Suppressor macrophage (primary cell): ENCODE data around the gene MACF1.

Experiments used
- DNase-seq, 4 experiments: peaks; one replicate each; pipeline ENCODE4 v3.0.0-alpha.2; 2020 to 2022

Gene MACF1

DNA sequence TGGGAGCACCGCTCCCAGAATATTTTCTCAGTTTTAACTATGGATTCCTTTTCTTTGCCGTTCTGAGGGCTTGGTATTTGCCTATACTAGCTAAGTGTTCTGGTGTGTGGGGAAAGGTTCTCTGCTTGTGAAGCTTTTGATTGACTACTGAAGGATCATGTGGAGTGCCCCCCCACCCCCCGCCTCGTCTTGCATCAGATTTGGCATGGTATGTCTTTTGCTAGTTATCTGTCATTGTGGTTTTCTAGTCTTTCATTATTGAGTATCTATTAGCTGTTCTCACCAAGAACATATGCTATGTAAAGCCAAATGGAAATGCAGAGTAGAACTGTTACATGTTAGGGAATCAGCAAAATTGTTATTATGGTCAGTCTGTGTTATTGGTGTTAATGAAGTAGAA is 58.3 kb downstream of the MACF1 start:
- DNase-seq, result no peak

DNA sequence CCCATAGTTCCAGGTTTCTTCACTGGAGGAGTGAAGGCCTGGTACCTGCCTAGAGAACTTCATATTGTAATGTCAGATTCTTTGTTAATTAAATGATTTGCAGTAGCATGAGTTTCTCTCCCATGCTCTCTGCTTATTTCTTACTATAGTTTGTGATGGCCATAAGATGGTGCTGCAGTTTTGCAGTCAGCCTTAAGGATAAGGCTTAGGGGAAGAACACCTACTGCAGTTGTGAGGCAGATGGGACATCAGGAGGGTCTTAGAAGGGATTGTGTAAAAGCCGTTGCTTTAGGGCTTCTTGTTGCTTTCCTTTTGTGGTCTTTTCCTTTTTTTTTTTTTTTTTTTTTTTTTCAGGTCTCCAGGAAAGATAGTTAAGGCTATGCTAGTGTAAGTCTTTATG is 61.8 kb downstream of the MACF1 start:
- no peak for DNase-seq

DNA sequence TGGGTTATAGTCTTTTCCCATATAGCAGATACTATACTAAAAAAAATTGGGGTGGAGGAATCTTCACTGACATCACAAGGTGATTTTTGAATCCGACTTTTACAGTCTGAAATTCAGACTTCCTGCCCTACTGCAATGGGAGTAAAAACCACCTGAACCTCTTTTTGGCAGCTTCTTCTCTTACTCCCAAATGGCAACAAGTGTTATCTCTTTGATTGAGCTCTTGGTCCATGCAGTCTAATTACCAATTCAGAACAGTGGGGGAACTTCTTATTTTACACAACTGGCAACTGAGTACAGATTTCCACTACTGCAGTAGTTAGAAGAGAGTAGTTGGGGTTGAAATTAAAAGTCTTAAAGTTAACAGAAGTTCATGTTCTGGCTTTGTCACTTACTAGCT is 62.3 kb downstream of the MACF1 start:
- DNase-seq, result no peak

DNA sequence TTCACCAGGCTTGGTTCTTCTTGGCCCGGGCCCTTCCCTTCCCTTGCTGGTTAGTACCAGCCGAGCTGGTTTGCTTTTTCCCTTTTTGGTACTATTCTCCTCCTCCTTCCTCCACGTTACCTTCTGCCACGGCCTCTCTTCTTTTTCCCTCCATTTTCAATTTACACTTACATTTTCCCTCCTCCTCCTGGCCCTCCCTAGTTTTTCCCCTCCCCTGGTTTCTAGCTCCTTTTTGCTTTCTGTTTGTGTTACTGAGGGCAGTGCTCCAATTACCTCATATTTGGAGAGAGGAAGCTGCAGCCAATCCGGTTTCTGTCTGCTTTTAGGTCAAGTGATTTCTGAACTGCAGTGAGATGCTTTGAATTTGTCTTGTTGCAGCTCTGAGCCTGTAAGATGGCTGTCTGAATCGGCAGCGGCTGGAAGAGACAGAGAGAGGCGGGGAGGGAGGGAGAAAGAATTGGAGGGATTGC is 63.7 kb downstream of the MACF1 start:
- peak; percentile 27 to 60 (median 52) for DNase-seq

DNA sequence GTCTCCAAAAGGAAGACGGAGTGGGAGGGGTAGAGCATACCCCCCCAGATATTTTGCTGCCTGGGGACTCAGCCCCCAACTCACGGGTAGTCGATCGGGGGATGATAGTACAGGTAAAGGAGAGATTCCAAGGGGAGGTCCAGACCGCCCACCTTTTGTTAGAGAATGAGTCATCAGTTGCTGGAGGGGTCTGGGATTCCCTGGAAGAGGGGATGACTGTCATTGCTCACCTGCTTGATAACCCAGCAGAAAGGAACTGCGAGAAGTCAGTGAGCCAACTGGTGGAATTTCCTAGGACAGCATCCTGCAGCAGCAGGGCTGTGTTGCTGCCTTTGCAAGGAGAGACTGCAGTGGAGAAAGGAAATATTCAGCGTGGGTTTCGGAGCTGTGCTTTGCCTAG is 64.4 kb downstream of the MACF1 start:
- no peak for DNase-seq

DNA sequence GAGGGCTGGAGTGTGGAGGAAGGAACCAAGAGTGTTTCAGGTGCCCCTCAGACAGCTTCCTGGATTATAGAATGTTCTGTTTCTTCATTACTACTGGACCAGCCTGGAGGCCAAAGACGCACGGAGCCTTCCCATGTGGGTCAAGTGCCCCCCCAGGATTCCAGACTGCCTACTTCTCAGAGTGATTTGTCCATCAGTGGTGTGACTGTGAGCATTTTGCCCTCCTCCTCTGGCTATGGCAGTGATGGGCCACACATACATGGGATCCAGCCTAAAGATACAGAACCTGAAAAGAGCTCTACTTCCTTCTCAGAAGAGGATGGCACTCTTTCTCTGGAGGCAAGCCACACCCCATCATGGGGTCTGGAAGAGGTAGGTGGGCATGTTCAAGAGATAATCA is 64.9 kb downstream of the MACF1 start:
- no peak for DNase-seq

DNA sequence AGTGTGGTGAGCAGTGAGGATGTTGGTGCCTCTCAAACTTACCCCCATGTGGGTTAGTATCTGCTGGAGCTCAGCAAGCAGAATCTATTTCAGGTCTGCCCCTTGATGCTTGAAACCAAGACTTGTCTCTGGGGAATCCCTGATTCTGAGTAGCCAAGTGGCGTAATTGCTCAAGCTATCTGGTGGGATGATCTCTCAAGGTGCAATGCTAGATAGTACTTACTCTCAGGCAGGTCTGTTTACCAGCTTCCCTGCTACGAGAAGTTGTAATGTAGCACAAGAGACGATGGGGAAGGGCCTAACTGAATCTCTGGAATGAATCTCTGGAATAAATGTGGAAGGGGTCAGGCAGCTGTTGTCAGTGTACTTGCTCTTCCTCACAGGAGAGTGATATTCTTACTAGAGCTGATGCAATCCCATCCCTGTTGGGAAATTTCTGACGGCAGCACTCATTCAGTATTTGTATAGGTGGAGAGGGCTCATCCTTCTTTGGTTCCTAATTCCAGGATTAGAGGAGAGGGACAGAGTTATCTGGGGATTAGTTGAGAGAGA is 65.4 kb downstream of the MACF1 start:
- DNase-seq, result peak in 3 of 4 experiments; percentile 38 to 43 (median 41)

DNA sequence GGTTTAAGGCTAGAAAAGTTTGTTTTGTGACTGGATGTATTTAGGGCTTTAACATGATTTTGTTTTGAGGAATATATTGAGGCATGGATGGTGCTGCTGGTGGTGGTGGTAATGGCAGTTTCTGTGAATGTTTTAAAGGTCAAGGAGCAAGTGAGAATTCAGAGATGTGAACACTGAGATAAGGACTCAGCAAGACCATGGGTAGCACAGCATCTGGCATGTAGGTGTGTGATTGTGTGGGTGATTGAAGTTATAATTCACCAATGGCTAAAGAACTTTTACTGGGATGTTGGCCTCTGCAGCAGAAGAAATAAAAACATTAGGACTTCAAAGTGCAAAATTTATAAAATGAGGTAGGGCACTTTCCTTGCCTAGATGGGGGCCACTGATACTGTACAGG is 65.9 kb downstream of the MACF1 start:
- DNase-seq, result no peak

DNA sequence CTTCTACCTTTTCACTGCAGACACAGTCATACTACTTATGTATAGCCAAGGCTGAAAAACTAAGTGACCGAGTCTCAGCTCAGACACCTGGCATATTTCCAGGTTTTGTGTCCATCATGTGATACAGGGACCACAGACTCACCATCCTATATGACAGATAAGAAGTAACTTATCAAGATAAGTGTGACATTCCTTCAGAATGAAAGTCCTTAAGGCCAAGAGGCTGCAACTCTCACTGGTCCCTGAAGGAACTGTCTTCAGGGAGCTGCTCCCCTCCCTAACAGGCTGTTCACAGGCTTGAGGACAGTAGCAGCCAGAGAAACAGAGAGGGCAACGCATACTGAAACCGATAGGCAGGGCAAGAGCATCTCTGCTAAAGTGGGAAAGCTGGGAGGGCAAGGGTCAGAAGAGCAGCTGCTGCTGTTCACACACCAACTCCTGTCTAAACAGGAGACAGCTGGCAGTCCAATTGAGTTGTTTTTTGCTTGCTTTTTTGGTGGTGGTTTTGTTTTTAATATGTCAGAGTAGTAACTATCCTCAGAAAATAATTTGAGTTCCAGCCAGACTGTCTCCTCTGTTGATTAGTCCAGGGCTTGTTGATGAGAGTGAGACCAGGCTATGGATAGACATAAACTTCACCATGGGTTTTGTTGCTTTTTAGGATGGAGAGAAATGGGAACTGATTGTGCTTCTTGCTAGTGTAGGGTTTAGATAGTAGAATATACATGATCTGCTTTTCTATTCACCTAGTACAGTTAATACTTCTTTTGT is 67.7 kb downstream of the MACF1 start:
- DNase-seq, result no peak

DNA sequence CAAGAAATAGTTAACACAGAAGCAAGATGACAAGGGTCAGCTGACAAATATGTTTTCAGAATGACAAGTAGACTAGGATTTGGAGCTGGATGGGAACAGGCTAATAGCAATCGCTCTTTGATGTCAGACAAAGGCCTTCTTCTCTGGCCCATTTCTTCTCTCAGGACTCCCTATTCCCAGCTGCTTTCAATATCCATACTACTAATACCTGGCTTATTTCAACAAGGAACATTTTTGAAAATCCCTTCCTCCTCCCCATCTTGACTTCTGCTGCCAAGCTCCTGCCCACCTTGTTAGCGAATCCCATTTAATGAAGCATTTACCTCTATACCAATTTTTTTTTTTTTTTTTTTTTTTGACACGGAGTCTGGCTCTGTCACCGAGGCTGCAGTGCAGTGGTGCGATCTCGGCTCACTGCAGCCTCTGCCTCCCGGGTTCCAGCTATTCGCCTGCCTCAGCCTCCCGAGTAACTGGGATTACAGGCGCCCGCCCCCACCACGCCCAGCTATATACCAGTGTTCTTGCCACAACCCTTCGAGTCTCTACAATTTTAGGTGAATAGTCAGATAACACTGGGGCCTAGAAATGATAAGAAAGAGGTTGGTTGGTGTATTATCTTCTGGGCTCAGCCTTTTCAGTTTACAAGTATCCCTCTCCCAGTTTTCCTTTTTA is 68.4 kb downstream of the MACF1 start:
- DNase-seq, result no peak

DNA sequence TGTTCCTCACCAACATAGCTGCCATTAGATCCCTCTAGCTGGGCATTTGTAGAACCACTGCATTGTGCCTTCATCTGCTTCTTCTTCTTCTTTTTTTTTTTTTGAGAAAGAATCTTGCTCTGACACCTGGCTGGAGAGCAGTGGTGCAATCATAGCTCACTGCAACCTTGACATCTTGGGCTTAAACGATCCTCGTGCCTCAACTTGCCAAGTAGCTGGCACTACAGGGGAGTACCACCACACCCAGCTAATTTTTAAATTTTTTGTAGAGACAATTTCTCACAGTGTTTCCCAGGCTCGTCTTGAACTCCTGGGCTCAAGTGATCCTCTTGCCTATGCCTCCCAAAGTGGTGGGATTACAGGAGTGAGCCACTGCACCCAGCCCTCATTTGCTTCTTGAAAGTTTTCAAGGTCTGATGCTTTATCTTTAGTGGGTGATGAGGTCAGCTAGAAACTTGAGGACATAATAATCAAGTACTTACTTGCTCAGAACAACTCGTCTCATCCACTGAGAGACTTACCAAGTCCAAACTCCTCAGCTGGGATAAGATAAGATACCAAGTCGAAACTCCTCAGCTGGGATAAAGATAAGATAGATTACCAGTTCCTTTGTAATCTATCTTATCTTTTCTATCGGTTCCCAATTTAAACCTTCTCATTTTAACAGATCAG is 71.5 kb downstream of the MACF1 start:
- no peak for DNase-seq

DNA sequence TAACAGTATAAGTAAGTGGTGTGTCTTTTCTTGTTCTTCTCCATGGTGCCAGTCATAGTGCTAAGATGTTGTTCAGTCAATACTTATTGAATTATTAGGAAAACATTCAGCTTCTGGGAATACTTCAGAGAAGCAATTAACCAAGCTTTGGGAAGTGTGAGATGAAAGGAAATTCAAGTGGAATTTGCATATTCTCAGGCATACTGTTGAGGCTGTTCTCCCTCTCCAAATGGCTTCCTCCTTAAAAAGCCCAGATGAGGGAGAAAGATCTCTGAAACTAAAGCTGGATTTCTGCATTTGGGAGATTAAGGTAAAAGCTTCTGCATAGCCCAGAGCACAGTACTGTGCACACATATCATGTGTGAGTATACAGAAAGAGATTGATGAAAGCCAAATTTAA is 73.4 kb downstream of the MACF1 start:
- no peak for DNase-seq

DNA sequence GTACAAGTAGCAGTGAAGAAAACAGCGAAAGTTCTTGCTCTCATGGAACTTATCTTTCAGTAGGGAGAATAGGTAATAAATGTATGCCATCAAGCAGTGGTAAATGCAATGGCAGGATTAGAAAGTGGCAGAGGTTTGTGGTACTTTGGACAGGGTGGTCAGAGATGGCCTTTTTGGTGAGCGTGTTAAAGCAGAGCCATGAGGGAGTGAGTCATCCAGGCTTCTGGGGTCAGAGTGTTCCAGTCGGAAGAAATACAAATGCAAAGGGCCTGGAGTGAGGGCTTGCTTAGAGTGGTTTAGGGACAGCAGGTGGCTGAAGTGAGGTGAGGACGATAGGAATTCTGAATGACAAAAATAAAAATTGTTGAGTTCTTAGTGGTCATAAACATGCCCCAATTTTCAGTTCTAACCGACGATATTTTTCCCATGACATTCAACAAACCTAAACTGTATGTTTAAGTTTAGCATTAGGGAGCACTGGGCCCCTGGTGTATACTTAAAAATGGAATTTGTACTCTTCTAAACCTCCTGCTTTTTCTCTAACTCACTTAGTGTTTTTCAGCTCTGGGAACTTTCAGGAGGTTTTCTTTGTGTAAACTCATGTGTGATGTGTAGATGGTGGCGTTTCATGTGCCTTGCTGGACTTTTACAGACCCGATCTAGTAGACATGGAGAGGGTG is 78.2 kb downstream of the MACF1 start:
- no peak for DNase-seq

DNA sequence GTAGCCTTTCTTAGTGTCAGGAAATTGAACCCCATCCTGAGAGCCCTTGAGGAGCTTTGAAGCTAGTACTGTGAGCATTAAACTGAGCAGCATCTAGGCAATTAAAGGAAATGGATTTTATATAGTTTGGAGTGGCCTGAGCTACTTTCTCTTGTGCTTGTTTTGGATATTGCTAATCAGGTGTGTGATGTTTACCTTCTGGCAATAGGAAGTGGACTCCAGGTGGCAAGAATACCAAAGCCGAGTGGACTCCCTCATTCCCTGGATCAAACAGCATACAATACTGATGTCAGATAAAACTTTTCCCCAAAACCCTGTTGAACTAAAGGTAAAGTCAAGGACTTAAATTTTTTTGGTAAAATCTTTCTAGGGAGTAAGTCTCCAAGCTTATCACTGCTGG is 79.4 kb downstream of the MACF1 start:
- no peak for DNase-seq

DNA sequence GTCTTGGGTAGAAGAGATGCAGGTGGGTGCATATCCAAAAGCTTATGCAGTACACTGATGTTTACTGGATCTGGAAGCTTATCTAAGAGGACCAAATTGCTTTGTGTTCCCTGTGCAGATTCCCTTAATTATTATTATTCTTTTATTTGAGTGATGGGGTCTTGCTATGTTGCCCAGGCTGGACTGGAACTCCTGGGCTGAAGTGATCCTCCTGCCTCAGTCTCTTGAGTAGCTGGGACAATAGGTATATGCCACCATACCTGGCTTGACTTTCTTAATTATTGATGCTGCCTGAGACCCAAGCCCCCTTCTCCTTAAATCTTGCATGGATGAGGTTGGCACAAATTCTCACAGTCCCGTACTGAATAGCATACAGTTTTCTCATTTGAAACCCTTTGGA is 83.0 kb downstream of the MACF1 start:
- DNase-seq, result no peak

DNA sequence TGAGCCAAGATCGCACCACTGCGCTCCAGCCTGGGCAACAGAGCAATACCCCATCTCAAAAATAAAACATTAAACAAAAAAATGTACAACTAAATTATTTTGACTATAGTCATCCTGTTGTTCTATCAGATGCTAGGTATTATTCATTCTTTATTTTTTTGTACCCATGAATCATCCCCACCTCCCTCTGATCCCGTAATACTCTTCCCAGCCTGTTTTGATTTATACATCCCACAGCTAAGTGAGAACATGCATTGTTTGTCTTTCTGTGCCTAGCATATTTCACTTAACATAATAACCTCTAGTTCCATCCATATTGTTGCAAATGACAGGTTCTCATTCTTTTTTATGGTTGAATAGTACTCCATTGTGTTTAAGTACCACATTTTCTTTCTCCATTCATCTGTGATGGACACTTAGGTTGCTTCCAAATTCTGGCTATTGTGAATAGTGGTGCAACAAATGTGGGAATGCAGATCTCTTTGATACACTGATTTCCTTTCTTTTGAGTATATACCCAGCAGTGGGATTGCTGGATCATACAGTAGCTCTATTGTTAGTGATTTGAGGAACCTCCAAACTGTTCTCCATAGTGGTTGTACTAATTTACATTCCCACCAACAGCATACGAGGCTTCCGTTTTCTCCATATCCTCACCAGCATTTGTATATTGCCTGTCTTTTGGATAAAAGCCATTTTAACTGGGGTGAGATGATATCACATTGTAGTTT is 84.4 kb downstream of the MACF1 start:
- DNase-seq, result no peak

DNA sequence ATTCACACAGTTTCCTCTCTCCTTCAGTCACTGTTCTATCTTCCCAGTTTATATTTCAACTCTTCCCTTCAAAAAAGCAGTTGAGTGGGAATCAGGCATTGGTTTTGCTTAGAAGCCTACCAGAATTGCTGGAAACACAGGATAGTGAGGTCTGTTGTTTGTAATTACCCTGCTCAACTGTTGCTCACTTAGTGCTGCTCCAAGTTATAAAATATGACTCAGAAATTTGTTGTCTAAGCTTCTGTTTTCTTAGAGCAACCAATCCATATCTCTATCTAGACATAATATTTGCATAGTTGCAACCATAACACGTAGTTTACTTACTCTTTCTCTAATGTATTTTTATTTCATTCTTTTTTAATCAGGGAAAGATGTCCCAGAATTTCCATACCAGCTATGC is 87.9 kb downstream of the MACF1 start:
- no peak for DNase-seq

DNA sequence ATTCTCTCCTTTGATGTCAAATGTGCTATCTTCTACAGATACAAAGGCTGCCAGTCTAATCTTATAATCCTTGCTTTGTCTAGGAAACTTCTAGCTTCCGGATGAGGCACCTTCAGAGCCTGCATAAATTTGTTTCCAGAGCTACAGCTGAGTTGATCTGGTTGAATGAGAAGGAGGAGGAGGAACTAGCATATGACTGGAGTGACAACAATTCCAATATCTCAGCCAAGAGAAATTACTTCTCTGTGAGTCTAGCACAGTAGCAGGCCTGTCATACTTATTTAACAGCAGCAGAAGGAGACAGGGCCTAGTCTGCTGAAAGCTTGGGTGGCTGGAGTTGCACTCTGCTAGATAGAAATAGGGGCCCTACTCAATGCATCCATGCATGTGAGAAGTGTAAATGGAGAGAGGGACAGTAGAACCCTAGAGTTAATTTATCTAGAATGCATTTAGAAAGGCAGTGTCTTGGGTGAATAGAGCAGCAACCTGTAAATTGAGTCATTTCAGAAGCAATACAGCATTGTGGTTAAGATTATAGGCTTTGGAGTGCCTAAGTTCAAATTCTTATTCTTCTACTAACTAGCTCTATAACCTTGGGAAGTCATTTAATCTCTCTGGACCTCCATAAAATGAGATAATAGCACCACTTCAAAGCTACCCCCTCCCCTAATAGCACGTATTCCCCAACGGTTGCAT is 89.0 kb downstream of the MACF1 start:
- no peak for DNase-seq

DNA sequence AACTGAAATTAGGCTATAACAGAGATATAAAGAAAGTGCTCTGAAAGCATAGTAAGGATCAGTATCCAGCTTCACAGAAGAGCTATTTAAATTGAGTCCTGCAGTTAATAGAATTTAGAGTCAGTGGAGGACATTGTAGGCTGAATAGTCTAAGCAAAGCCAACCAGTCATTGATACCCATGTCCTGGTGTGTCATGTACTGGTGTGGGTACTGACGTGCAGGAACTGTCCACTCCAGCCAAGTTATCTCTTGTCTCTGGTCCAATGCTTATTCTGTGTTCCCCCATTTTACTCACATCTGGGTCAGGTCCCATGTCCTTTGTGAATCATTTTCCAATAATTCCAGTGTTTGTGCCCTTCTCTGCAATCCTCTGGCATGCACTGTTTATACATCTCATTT is 90.0 kb downstream of the MACF1 start:
- no peak for DNase-seq

DNA sequence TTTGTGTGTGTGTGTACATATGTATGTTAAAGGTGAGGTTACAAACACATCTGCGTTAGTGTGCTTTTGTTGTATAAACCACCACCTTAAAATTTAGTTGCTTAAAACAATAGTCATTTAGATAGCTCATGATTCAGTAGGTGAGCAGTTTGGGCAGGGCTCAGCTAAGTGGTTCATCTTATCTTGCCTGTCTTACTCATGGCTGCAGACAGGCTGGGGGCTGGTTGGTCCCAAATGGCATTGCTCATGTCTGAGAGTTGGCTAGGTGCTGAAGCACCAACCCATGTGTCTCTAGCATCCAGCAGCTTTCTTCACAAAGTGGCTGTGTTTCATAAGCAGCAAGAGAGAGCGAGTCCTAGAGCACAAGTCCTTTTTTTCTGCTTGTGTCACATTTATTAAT is 91.4 kb downstream of the MACF1 start:
- DNase-seq, result no peak

DNA sequence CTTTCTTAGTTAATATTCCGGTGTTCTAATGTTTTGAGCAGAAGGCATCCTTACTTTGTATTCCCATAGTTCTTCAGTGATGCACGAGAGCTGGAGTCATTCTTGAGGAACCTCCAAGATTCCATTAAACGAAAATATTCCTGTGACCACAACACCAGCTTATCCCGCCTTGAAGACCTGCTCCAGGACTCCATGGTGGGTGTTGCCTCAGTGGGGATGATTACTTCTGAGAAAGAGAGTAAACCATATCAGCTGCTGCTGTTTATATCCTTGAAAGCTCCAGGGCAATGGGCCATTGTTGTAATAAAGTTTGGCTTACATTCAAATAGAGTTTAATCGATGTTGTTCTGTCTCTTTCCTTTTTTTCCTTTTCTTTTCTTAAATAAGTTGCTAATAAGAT is 93.1 kb downstream of the MACF1 start:
- no peak for DNase-seq

DNA sequence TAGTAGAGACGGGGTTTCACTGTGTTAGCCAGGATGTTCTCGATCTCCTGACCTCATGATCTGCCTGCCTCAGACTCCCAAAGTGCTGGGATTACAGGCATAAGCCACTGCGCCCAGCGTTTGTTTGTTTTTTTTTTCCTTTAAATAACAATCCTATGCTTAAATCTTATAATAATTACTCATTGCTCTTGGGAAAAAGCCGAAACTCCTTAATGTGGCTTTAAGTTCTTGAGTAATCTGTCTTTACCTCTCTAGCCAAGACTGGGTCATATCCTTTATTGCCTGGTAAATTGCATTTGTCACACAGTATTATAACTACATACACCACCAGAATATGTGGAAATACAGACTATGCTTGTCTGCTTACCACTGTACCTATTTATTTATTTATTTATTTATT is 97.1 kb downstream of the MACF1 start:
- DNase-seq, result no peak
